Activated naive CD8-positive, alpha-beta T cell treated with anti-CD3 and anti-CD28 coated beads, Interleukin-2, amount 50 U/mL, for 24 hours (primary cell): ENCODE measurements around the gene PCDHA6.
"Not testable (repeated sequence)": the region's sequence is repeated elsewhere in the genome, so short reads cannot be mapped to it uniquely, and the experiment has no call there.

Experiments
- ATAC-seq: fragments of 150-1000 bp; cut with Tn5 transposase; one replicate; pipeline ENCODE4 v1.10.0; 2021
- DNase-seq: peaks from one replicate; pipeline ENCODE4 v3.0.0; 2021
- H3K27ac Mint-ChIP-seq: one replicate; pipeline ENCODE4 v1.8.0; 2021; ENCODE audit warnings: mild to moderate bottlenecking, mixed read lengths
- H3K27me3 Mint-ChIP-seq: one replicate; pipeline ENCODE4 v1.8.0; 2021; ENCODE audit warnings: mixed read lengths
- H3K36me3 Mint-ChIP-seq: one replicate; pipeline ENCODE4 v1.8.0; 2021; ENCODE audit warnings: low read depth, mixed read lengths
- H3K4me1 Mint-ChIP-seq: one replicate; pipeline ENCODE4 v1.8.0; 2021; ENCODE audit warnings: mixed read lengths
- H3K4me3 Mint-ChIP-seq: one replicate; pipeline ENCODE4 v1.8.0; 2021; ENCODE audit warnings: mild to moderate bottlenecking, moderate library complexity, mixed read lengths
- H3K9me3 Mint-ChIP-seq: one replicate; pipeline ENCODE4 v1.8.0; 2021; ENCODE audit warnings: mixed read lengths

Gene PCDHA6, protein sequence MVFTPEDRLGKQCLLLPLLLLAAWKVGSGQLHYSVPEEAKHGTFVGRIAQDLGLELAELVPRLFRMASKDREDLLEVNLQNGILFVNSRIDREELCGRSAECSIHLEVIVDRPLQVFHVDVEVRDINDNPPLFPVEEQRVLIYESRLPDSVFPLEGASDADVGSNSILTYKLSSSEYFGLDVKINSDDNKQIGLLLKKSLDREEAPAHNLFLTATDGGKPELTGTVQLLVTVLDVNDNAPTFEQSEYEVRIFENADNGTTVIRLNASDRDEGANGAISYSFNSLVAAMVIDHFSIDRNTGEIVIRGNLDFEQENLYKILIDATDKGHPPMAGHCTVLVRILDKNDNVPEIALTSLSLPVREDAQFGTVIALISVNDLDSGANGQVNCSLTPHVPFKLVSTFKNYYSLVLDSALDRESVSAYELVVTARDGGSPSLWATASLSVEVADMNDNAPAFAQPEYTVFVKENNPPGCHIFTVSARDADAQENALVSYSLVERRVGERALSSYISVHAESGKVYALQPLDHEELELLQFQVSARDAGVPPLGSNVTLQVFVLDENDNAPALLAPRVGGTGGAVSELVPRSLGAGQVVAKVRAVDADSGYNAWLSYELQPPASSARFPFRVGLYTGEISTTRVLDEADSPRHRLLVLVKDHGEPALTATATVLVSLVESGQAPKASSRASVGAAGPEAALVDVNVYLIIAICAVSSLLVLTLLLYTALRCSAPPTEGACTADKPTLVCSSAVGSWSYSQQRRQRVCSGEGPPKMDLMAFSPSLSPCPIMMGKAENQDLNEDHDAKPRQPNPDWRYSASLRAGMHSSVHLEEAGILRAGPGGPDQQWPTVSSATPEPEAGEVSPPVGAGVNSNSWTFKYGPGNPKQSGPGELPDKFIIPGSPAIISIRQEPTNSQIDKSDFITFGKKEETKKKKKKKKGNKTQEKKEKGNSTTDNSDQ

DNA sequence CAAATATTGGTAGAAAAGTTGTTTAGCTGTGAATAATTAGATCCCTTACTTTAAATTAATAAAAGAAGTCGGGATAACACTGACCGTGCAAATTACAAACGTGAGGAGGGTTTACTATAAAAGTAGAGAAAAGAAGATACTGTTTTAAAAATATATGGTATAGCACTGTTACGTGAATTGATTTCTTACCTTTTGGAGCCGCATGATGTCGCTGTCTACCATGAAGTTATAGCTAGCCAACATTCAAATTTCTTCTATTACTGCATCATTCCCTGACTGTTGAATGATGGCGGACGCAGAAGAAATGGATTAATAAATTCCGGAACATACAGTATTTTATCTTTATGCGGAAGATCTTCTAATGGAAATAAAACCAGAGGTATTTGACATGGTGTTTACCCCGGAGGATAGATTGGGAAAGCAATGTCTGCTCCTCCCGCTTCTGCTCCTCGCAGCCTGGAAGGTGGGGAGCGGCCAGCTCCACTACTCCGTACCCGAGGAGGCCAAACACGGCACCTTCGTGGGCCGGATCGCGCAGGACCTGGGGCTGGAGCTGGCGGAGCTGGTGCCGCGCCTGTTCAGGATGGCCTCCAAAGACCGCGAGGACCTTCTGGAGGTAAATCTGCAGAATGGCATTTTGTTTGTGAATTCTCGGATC is at the start of gene PCDHA6:
Gene PCDHA6 (plus strand): TSS at position 257 of the 658 bp plus-strand sequence. CDS start 132 bp downstream, at position 389.
- Mint-ChIP-seq H3K27ac (no peak within 1 kb of the TSS), H3K4me1 (no peaks in the 10 kb centered on the region), H3K27me3 (peaks cover 26% of the 10 kb centered on the region), H3K36me3 (peaks cover 14% of the 10 kb centered on the region), H3K4me3 (no peak within 1 kb of the TSS), H3K9me3 (peaks cover 33% of the 10 kb centered on the region)
- DNase-seq (no peak), ATAC-seq (no peak)

DNA sequence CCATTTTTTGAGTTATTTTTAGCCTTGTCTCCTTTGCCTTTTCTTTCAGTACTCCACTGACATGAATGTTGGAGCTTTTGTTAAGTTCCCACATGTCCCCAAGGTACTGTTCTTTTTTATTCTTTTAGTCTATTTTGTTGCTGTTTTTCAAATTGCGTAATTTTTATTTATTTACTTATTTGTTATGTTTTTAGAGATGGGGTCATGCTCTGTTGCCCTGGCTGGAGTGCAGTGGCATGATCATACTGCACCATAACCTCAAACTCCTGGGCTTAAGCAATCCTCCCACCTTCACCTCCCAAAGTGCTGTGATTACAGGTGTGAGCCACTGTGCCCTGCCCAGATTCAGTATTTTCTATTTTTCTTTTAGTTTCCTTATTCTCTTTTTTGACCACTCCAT is 47.2 kb upstream of the PCDHA6 start:
- no peak for DNase-seq
- peaks cover 77% of the 10 kb centered on the region for H3K9me3 Mint-ChIP-seq

DNA sequence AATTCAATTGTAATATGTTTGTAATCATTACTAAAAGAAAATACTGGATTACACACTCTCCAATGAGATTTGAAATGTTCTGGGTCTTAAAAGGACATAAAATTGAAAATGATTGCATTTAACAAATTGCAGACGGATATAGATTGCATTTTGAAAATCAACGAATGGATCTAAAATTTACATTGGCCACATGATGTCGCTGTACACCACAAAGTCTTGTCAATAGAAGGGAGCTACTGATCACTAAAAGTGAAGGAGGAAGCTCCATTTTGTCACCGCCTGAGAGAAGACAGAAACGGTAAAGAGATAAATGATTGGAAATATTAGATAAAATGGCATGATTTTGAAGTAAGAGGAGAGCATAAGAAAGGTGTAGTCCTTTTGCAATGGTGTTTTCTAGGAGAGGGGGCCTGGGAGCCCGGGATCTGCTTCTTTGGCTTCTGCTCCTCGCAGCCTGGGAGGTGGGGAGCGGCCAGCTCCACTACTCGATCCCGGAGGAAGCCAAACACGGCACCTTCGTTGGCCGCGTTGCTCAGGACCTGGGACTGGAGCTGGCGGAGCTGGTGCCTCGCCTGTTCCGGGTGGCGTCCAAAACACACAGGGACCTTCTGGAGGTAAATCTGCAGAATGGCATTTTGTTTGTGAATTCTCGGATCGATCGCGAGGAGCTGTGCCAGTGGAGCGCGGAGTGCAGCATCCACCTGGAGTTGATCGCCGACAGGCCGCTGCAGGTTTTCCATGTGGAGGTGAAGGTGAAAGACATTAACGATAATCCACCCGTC is 41.7 kb upstream of the PCDHA6 start, which contains the start of gene PCDHA1:
Gene PCDHA1 (plus strand): TSS at position 236 of the 782 bp plus-strand sequence.
- DNase-seq (no peak), ATAC-seq (no peak)
- no peak within 1 kb of the TSS for H3K4me3 Mint-ChIP-seq
- H3K27me3 Mint-ChIP-seq, result peaks cover 20% of the 10 kb centered on the region
- no peak within 1 kb of the TSS for H3K27ac Mint-ChIP-seq
- peaks cover 23% of the 10 kb centered on the region for H3K36me3 Mint-ChIP-seq
- peaks cover 49% of the 10 kb centered on the region for H3K9me3 Mint-ChIP-seq
- no peaks in the 10 kb centered on the region for H3K4me1 Mint-ChIP-seq

More for the DNA sequence above, 47.2 kb upstream of the PCDHA6 start:
- H3K27me3 Mint-ChIP-seq, result peaks cover 6% of the 10 kb centered on the region
- H3K27ac Mint-ChIP-seq, result no peak overlapping the region
- peaks cover 12% of the 10 kb centered on the region for H3K36me3 Mint-ChIP-seq
- H3K4me3 Mint-ChIP-seq, result no peak overlapping the region
- H3K4me1 Mint-ChIP-seq, result no peaks in the 10 kb centered on the region
- ATAC-seq, result no peak

DNA sequence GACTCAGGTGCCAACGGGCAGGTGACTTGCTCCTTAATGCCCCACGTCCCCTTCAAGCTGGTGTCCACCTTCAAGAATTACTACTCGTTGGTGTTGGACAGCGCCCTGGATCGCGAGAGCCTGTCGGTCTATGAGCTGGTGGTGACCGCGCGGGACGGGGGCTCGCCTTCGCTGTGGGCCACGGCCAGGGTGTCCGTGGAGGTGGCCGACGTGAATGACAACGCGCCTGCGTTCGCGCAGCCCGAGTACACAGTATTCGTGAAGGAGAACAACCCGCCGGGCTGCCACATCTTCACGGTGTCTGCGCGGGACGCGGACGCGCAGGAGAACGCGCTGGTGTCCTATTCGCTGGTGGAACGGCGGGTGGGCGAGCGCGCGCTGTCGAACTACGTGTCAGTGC is 40.3 kb upstream of the PCDHA6 start:
- Mint-ChIP-seq H3K9me3 (peaks cover 51% of the 10 kb centered on the region), H3K36me3 (peaks cover 21% of the 10 kb centered on the region), H3K27me3 (peaks cover 25% of the 10 kb centered on the region)
- not testable (repeated sequence) for ATAC-seq, DNase-seq, H3K4me3 Mint-ChIP-seq, H3K27ac Mint-ChIP-seq, H3K4me1 Mint-ChIP-seq

DNA sequence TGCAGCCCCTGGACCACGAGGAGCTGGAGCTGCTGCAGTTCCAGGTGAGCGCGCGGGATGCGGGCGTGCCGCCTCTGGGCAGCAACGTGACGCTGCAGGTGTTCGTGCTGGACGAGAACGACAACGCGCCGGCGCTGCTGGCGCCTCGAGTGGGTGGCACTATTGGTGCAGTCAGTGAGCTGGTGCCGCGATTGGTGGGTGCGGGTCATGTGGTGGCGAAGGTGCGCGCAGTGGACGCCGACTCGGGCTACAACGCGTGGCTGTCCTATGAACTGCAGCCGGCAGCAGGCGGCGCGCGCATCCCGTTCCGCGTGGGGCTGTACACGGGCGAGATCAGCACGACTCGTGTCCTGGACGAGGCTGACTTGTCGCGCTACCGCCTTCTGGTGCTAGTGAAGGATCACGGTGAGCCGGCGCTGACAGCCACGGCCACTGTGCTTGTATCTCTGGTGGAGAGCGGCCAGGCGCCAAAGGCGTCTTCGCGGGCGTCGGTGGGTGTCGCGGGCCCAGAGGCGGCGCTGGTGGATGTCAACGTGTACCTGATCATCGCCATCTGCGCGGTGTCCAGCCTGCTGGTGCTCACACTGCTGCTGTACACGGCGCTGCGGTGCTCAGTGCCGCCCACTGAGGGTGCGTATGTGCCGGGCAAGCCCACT is 39.8 kb upstream of the PCDHA6 start:
- not testable (repeated sequence) for ATAC-seq, H3K4me3 Mint-ChIP-seq, H3K4me1 Mint-ChIP-seq, H3K27ac Mint-ChIP-seq, DNase-seq
- peaks cover 25% of the 10 kb centered on the region for H3K27me3 Mint-ChIP-seq
- peaks cover 51% of the 10 kb centered on the region for H3K9me3 Mint-ChIP-seq
- peaks cover 21% of the 10 kb centered on the region for H3K36me3 Mint-ChIP-seq

DNA sequence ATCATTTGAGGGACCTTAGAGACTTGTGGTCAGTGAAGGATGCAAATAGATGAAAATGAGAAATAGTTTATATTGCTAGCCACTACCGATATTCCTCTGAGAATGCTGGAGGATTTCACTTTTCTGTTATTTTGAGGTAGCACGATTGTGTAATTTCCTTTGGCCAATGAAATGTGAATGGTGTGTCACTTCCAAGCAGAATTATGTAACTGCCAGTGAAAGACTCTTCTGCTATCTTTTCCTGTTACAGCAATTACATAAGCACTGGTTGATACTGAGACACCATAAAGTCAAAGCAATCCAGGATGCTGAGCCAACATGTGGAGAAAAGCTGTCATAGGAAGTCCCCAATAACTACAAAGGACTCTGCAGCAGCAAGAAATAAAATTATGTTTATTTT is 36.7 kb upstream of the PCDHA6 start:
- no peaks in the 10 kb centered on the region for H3K4me1 Mint-ChIP-seq
- H3K36me3 Mint-ChIP-seq, result peaks cover 24% of the 10 kb centered on the region
- H3K27ac Mint-ChIP-seq, result no peak overlapping the region
- no peak overlapping the region for H3K4me3 Mint-ChIP-seq
- DNase-seq (no peak), ATAC-seq (no peak)
- peaks cover 50% of the 10 kb centered on the region for H3K9me3 Mint-ChIP-seq
- peaks cover 27% of the 10 kb centered on the region for H3K27me3 Mint-ChIP-seq

DNA sequence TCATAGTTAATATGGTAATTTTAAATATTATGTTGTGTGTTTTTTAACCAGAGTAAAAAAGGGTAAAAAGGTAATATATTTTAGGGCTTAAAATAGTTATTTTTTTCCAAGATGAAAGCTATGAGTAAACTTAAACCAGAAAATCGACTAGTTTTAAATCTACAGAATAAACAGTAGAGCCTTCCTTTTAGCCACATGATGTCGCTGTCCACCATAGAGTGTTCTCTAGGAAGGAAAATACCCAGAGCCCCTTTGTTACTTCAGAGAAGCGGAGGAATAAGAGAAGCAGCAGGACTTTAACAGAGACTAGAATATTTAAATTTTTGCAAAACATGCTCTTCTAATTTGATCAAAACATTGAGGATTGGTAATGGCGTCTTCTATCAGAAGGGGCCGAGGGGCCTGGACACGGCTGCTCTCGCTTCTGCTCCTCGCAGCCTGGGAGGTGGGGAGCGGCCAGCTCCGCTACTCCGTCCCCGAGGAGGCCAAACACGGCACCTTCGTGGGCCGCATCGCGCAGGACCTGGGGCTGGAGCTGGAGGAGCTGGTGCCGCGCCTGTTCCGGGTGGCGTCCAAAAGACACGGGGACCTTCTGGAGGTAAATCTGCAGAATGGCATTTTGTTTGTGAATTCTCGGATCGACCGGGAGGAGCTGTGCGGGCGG is 33.0 kb upstream of the PCDHA6 start, which contains the start of gene PCDHA2:
Gene PCDHA2 (plus strand): TSS at position 258 of the 664 bp plus-strand sequence.
- Mint-ChIP-seq H3K27me3 (peaks cover 14% of the 10 kb centered on the region), H3K36me3 (peaks cover 15% of the 10 kb centered on the region), H3K4me3 (no peak within 1 kb of the TSS), H3K9me3 (peaks cover 47% of the 10 kb centered on the region), H3K27ac (no peak within 1 kb of the TSS), H3K4me1 (no peaks in the 10 kb centered on the region)
- DNase-seq (no peak), ATAC-seq (no peak)

DNA sequence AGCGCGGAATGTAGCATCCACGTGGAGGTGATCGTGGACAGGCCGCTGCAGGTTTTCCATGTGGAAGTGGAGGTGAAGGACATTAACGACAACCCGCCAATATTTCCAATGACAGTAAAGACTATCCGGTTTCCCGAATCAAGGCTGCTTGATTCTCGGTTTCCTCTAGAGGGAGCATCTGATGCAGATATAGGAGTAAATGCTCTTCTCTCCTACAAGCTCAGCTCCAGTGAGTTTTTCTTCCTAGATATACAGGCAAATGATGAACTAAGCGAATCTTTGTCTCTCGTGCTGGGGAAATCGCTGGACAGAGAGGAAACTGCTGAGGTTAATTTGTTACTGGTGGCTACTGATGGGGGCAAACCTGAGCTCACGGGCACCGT is 32.5 kb upstream of the PCDHA6 start:
- Mint-ChIP-seq H3K27ac (no peak overlapping the region), H3K4me3 (no peak overlapping the region), H3K9me3 (peaks cover 50% of the 10 kb centered on the region), H3K27me3 (peaks cover 16% of the 10 kb centered on the region), H3K4me1 (no peaks in the 10 kb centered on the region), H3K36me3 (peaks cover 15% of the 10 kb centered on the region)
- no peak for DNase-seq
- ATAC-seq, result no peak

DNA sequence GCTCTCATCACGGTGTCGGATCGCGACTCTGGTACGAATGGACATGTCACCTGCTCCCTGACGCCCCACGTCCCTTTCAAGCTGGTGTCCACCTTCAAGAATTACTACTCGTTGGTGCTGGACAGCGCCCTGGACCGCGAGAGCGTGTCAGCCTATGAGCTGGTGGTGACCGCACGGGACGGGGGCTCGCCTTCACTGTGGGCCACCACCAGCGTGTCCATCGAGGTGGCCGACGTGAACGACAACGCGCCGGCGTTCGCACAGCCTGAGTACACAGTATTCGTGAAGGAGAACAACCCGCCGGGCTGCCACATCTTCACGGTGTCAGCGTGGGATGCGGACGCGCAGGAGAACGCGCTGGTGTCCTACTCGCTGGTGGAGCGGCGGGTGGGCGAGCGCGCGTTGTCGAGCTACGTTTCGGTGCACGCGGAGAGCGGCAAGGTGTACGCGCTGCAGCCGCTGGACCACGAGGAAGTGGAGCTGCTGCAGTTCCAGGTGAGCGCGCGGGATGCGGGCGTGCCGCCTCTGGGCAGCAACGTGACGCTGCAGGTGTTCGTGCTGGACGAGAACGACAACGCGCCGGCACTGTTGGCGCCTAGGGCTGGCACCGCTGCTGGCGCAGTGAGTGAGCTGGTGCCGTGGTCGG is 31.6 kb upstream of the PCDHA6 start:
- peaks cover 19% of the 10 kb centered on the region for H3K36me3 Mint-ChIP-seq
- H3K4me3 Mint-ChIP-seq, ATAC-seq, H3K27ac Mint-ChIP-seq, DNase-seq, H3K4me1 Mint-ChIP-seq: not testable (repeated sequence)
- peaks cover 53% of the 10 kb centered on the region for H3K9me3 Mint-ChIP-seq
- peaks cover 16% of the 10 kb centered on the region for H3K27me3 Mint-ChIP-seq

DNA sequence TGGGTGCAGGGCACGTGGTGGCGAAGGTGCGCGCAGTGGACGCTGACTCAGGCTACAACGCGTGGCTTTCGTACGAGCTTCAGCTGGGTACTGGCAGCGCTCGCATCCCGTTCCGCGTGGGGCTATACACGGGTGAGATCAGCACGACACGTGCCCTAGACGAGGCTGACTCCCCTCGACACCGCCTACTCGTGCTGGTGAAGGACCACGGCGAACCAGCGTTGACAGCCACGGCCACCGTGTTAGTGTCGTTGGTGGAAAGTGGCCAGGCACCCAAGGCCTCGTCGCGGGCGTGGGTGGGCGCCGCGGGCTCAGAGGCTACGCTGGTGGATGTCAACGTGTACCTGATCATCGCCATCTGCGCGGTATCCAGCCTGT is 31.1 kb upstream of the PCDHA6 start:
- DNase-seq (no peak), ATAC-seq (no peak)
- H3K4me3 Mint-ChIP-seq, result no peak overlapping the region
- H3K27me3 Mint-ChIP-seq, result peaks cover 16% of the 10 kb centered on the region
- no peaks in the 10 kb centered on the region for H3K4me1 Mint-ChIP-seq
- peaks cover 52% of the 10 kb centered on the region for H3K9me3 Mint-ChIP-seq
- peaks cover 21% of the 10 kb centered on the region for H3K36me3 Mint-ChIP-seq
- H3K27ac Mint-ChIP-seq, result no peak overlapping the region

DNA sequence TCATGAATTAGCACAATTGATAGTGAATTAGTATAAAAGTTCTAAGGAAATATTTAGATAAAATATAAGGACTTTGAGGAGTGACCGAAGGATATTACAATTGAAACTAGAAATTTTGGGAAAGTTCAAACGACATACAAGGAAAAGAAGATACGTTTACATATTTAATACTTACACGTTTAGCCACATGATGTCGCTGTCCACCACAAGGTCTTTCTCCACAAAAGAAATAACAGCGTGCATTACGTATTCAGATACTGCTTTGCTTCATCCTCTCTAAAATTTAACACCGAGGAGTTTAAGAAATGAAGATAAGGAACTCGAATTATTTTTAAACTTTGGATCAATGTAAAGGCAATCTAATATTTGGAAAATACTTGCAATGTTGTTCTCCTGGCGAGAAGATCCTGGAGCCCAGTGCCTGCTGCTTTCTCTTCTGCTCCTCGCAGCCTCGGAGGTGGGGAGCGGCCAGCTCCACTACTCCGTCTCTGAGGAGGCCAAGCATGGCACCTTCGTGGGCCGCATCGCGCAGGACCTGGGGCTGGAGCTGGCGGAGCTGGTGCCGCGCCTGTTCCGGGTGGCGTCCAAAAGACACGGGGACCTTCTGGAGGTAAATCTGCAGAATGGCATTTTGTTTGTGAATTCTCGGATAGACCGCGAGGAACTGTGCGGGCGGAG is 26.8 kb upstream of the PCDHA6 start, which contains the start of gene PCDHA3:
Gene PCDHA3 (plus strand): TSS at position 242 of the 678 bp plus-strand sequence.
- H3K27me3 Mint-ChIP-seq, result peaks cover 13% of the 10 kb centered on the region
- peaks cover 42% of the 10 kb centered on the region for H3K9me3 Mint-ChIP-seq
- no peak within 1 kb of the TSS for H3K4me3 Mint-ChIP-seq
- DNase-seq (no peak), ATAC-seq (no peak)
- no peaks in the 10 kb centered on the region for H3K4me1 Mint-ChIP-seq
- H3K27ac Mint-ChIP-seq, result no peak within 1 kb of the TSS
- H3K36me3 Mint-ChIP-seq, result peaks cover 18% of the 10 kb centered on the region

DNA sequence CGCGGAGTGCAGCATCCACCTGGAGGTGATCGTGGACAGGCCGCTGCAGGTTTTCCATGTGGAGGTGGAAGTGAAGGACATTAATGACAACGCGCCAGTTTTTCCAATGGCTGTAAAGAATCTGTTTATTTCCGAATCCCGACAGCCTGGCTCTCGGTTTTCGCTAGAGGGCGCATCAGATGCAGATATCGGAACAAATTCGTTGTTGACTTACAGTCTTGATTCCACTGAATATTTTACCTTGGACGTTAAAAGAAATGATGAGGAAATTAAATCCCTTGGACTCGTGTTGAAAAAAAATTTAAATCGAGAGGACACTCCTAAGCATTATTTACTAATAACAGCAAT is 26.3 kb upstream of the PCDHA6 start:
- no peak overlapping the region for H3K4me3 Mint-ChIP-seq
- H3K4me1 Mint-ChIP-seq, result no peaks in the 10 kb centered on the region
- H3K27ac Mint-ChIP-seq, result no peak overlapping the region
- ATAC-seq (no peak), DNase-seq (no peak)
- peaks cover 42% of the 10 kb centered on the region for H3K9me3 Mint-ChIP-seq
- peaks cover 18% of the 10 kb centered on the region for H3K36me3 Mint-ChIP-seq
- H3K27me3 Mint-ChIP-seq, result peaks cover 18% of the 10 kb centered on the region
